ENCODE measurements around the gene FAM210A. TPM values are rescaled to one million over a fixed set of nuclear protein-coding genes. Genes with fewer than 3 reads are reported as not detected.

FAM210A gene
- polyA plus RNA-seq, 1 donor (not counting 4 experiments of a cell fraction or from before 2014, with no cell fraction given), result 31.7 TPM

- no peaks in the 10 kb centered on the region for H3K9me3 ChIP-seq (ENCODE audit: control insufficient read depth, low read depth, low read length)
- TF ChIP-seq CTCF (optimal IDR thresholded peaks at IDR 0.05 in 1 of 3, IDR thresholded peaks at IDR 0.05 in 1 of 3, conservative IDR thresholded peaks at IDR 0.05 in 1 of 3; ENCODE audit: extremely low read depth in 1 of 3, insufficient read depth in 2 of 3, low read length in 3 of 3) (no peak), EZH2 (IDR thresholded peaks at IDR 0.05; ENCODE audit: low read length) (no peak)
- H4K20me1 ChIP-seq (ENCODE audit: control insufficient read depth, extremely low read depth, insufficient read depth, low read length), result no peaks in the 10 kb centered on the region
- DNase-seq (ENCODE audit: low read depth, low spot score), result no peak
- no peak overlapping the region for H3K4me3 ChIP-seq (ENCODE audit: control insufficient read depth in 2 of 3, extremely low read depth in 1 of 3, insufficient read depth in 2 of 3, low read depth in 1 of 3, low read length in 3 of 3)
- no peak overlapping the region for H3K4me2 ChIP-seq (ENCODE audit: control insufficient read depth, extremely low read depth, insufficient read depth, low read depth, low read length)
- no peak overlapping the region for H2AFZ ChIP-seq (ENCODE audit: control insufficient read depth, low read length)
- FAIRE-seq, result no peak
- dilution Hi-C loops (cut with MboI; ENCODE audit: extremely low pct_ligation_motif_present, low sequenced_read_pairs), result loop anchor here (25.0 kb wide), 1 partner anchor 427 kb away; the partner anchor contains the start of gene LDLRAD4
- H3K9me1 ChIP-seq (ENCODE audit: control insufficient read depth, extremely low read depth, insufficient read depth, low read length), result no peaks in the 10 kb centered on the region
- H3K79me2 ChIP-seq (ENCODE audit: control insufficient read depth, insufficient read depth, low read length), result no peaks in the 10 kb centered on the region
- H3K4me1 ChIP-seq (ENCODE audit: control insufficient read depth, extremely low read depth, insufficient read depth, low read length), result peaks cover 2% of the 10 kb centered on the region
- peaks cover 22% of the 10 kb centered on the region for H3K27me3 ChIP-seq (ENCODE audit: control insufficient read depth, extremely low read depth, insufficient read depth, low read length)
- H3K9ac ChIP-seq (ENCODE audit: control insufficient read depth, extremely low read depth, insufficient read depth, low read length), result no peak overlapping the region
- no peak overlapping the region for H3K27ac ChIP-seq (ENCODE audit: control insufficient read depth, insufficient read depth, low read length)
- H3K36me3 ChIP-seq (ENCODE audit: control insufficient read depth in 2 of 2, extremely low read depth in 1 of 2, insufficient read depth in 2 of 2, low read length in 2 of 2), result no peaks in the 10 kb centered on the region
Measured at GRCh38 chr18:13638719-13639595, 87.4 kb downstream of the FAM210A start.

- DNase-seq (ENCODE audit: low read depth, low spot score) (no peak), FAIRE-seq (no peak)
- Histone ChIP-seq H2AFZ (ENCODE audit: control insufficient read depth, low read length) (no peak overlapping the region), H3K9me3 (ENCODE audit: control insufficient read depth, low read depth, low read length) (no peaks in the 10 kb centered on the region), H3K27ac (ENCODE audit: control insufficient read depth, insufficient read depth, low read length) (no peak overlapping the region), H3K9me1 (ENCODE audit: control insufficient read depth, extremely low read depth, insufficient read depth, low read length) (no peaks in the 10 kb centered on the region), H3K79me2 (ENCODE audit: control insufficient read depth, insufficient read depth, low read length) (no peaks in the 10 kb centered on the region), H3K4me1 (ENCODE audit: control insufficient read depth, extremely low read depth, insufficient read depth, low read length) (no peaks in the 10 kb centered on the region), H3K4me2 (ENCODE audit: control insufficient read depth, extremely low read depth, insufficient read depth, low read depth, low read length) (no peak overlapping the region), H3K27me3 (ENCODE audit: control insufficient read depth, extremely low read depth, insufficient read depth, low read length) (peaks cover 2% of the 10 kb centered on the region), H3K36me3 (ENCODE audit: control insufficient read depth in 2 of 2, extremely low read depth in 1 of 2, insufficient read depth in 2 of 2, low read length in 2 of 2) (no peaks in the 10 kb centered on the region), H3K9ac (ENCODE audit: control insufficient read depth, extremely low read depth, insufficient read depth, low read length) (no peak overlapping the region), H3K4me3 (ENCODE audit: control insufficient read depth in 2 of 3, extremely low read depth in 1 of 3, insufficient read depth in 2 of 3, low read depth in 1 of 3, low read length in 3 of 3) (no peak overlapping the region), H4K20me1 (ENCODE audit: control insufficient read depth, extremely low read depth, insufficient read depth, low read length) (no peaks in the 10 kb centered on the region)
- TF ChIP-seq CTCF (optimal IDR thresholded peaks at IDR 0.05 in 1 of 3, IDR thresholded peaks at IDR 0.05 in 1 of 3, conservative IDR thresholded peaks at IDR 0.05 in 1 of 3; ENCODE audit: extremely low read depth in 1 of 3, insufficient read depth in 2 of 3, low read length in 3 of 3) (no peak), EZH2 (IDR thresholded peaks at IDR 0.05; ENCODE audit: low read length) (no peak)
- dilution Hi-C loops (cut with MboI; ENCODE audit: extremely low pct_ligation_motif_present, low sequenced_read_pairs), result loop anchor here (25.0 kb wide), 1 partner anchor 423 kb away; the partner anchor contains the start of gene LDLRAD4
Measured at GRCh38 chr18:13635046-13635445, 91.3 kb downstream of the FAM210A start.

Measured in keratinocyte (primary cell).